Large intestine (tissue), 3 donors: ENCODE measurements around the gene CYP4F2. TPM values are rescaled to one million over a fixed set of nuclear protein-coding genes. Genes with fewer than 3 reads are reported as not detected.
"Not testable (repeated sequence)": the region's sequence is repeated elsewhere in the genome, so short reads cannot be mapped to it uniquely, and the experiment has no call there.

Experiments used
- DNase-seq, 2 donors: peaks; one replicate each; pipeline versions ENCODE4 v3.0.0 to v3.0.0-alpha.2; 2013
- H3K27ac ChIP-seq: one replicate; pipeline ENCODE4 v1.5.1; 2013; ENCODE audit warnings: low read length
- H3K27me3 ChIP-seq: 2 replicates; pipeline ENCODE4 v1.6.1; 2013; ENCODE audit warnings: low read length; ENCODE audit not compliant: control insufficient read depth, insufficient read depth
- H3K36me3 ChIP-seq: 2 replicates; pipeline ENCODE4 v1.6.1; 2013; ENCODE audit warnings: low read length; ENCODE audit not compliant: control insufficient read depth, insufficient read depth
- H3K4me1 ChIP-seq: one replicate; pipeline ENCODE4 v1.6.1; 2013; ENCODE audit warnings: low read length; ENCODE audit not compliant: control insufficient read depth, insufficient read depth
- H3K4me3 ChIP-seq: one replicate; pipeline ENCODE4 v1.5.1; 2013; ENCODE audit warnings: low read length
- H3K9me3 ChIP-seq: one replicate; pipeline ENCODE4 v1.6.1; 2013; ENCODE audit warnings: mild to moderate bottlenecking, low read depth, low read length, moderate library complexity; ENCODE audit not compliant: control insufficient read depth
- WGBS: methylation state at CpG from one replicate; pipeline ENCODE4 v1.1.5; 2013; ENCODE audit warnings: low lambda C conversion rate; ENCODE audit not compliant: insufficient coverage; 5-methylcytosine and 5-hydroxymethylcytosine counted together
- polyA plus RNA-seq: library from polyadenylated mRNA; unstranded; fragments of 120-200 nt; gene quantifications from one replicate; pipeline ENCODE4 v1.2.1, GENCODE V29; 2013

The CYP4F2 gene
- polyA plus RNA-seq, 1 donor, result 1.6 TPM

GRCh38 chr19:15900504-15900903 is 2.6 kb upstream of the CYP4F2 start:
- Histone ChIP-seq H3K4me1 (no peaks in the 10 kb centered on the region), H3K4me3 (no peak overlapping the region), H3K9me3 (no peaks in the 10 kb centered on the region), H3K27ac (no peak overlapping the region), H3K27me3 (peaks cover 10% of the 10 kb centered on the region), H3K36me3 (no peaks in the 10 kb centered on the region)
- WGBS, result no CpG with 5 or more reads among the region's 11 CpGs
- DNase-seq, result no peak

GRCh38 chr19:15900032-15900431 is 2.2 kb upstream of the CYP4F2 start:
- H3K9me3 ChIP-seq, H3K4me3 ChIP-seq, H3K4me1 ChIP-seq, DNase-seq, H3K36me3 ChIP-seq, H3K27ac ChIP-seq: not testable (repeated sequence)
- no CpG with 5 or more reads among the region's 15 CpGs for WGBS
- H3K27me3 ChIP-seq, result peaks cover 10% of the 10 kb centered on the region

- H3K4me1 ChIP-seq, H3K27ac ChIP-seq, H3K9me3 ChIP-seq, H3K36me3 ChIP-seq, DNase-seq, H3K4me3 ChIP-seq: not testable (repeated sequence)
- H3K27me3 ChIP-seq, result peaks cover 10% of the 10 kb centered on the region
- no CpG with 5 or more reads among the region's 30 CpGs for WGBS
These were observed 1.7 kb upstream of the CYP4F2 start for GRCh38 chr19:15899561-15899960.

GRCh38 chr19:15897026-15897737 is 692 bp downstream of the CYP4F2 start:
- DNase-seq, result no peak
- no peak overlapping the region for H3K4me3 ChIP-seq
- no peaks in the 10 kb centered on the region for H3K36me3 ChIP-seq
- no CpG with 5 or more reads among the region's 16 CpGs for WGBS
- H3K4me1 ChIP-seq, result no peaks in the 10 kb centered on the region
- no peaks in the 10 kb centered on the region for H3K9me3 ChIP-seq
- no peak overlapping the region for H3K27ac ChIP-seq
- H3K27me3 ChIP-seq, result peaks cover 10% of the 10 kb centered on the region

GRCh38 chr19:15895876-15896430 is 1.9 kb downstream of the CYP4F2 start:
- no peak for DNase-seq
- Histone ChIP-seq H3K4me3 (no peak overlapping the region), H3K9me3 (no peaks in the 10 kb centered on the region), H3K36me3 (no peaks in the 10 kb centered on the region), H3K27me3 (peaks cover 10% of the 10 kb centered on the region), H3K4me1 (no peaks in the 10 kb centered on the region), H3K27ac (no peak overlapping the region)
- 87% methylated on average over 3 of the region's 4 CpGs for WGBS

GRCh38 chr19:15894359-15894758 is 3.5 kb downstream of the CYP4F2 start:
- H3K4me3 ChIP-seq, result no peak overlapping the region
- no peak overlapping the region for H3K27ac ChIP-seq
- H3K4me1 ChIP-seq, result no peaks in the 10 kb centered on the region
- no peaks in the 10 kb centered on the region for H3K9me3 ChIP-seq
- H3K27me3 ChIP-seq, result peaks cover under 1% of the 10 kb centered on the region
- DNase-seq, result no peak
- H3K36me3 ChIP-seq, result no peaks in the 10 kb centered on the region
- WGBS, result 100% methylated on average over 1 of the region's 2 CpGs

- no peaks in the 10 kb centered on the region for H3K9me3 ChIP-seq
- no peaks in the 10 kb centered on the region for H3K4me1 ChIP-seq
- DNase-seq, result peak; percentile 65 to 79
- no peak overlapping the region for H3K27ac ChIP-seq
- no peak overlapping the region for H3K4me3 ChIP-seq
- H3K27me3 ChIP-seq, result no peaks in the 10 kb centered on the region
- no peaks in the 10 kb centered on the region for H3K36me3 ChIP-seq
- WGBS, result no CpG with 5 or more reads among the region's 7 CpGs
These were observed 4.4 kb downstream of the CYP4F2 start for GRCh38 chr19:15893477-15893876.

GRCh38 chr19:15892012-15892411 is 5.9 kb downstream of the CYP4F2 start:
- no CpG with 5 or more reads among the region's 6 CpGs for WGBS
- no peak overlapping the region for H3K4me3 ChIP-seq
- no peaks in the 10 kb centered on the region for H3K27me3 ChIP-seq
- H3K27ac ChIP-seq, result no peak overlapping the region
- H3K36me3 ChIP-seq, result no peaks in the 10 kb centered on the region
- no peaks in the 10 kb centered on the region for H3K9me3 ChIP-seq
- no peaks in the 10 kb centered on the region for H3K4me1 ChIP-seq
- no peak for DNase-seq

GRCh38 chr19:15891434-15891833 is 6.4 kb downstream of the CYP4F2 start:
- Histone ChIP-seq H3K36me3 (no peaks in the 10 kb centered on the region), H3K4me3 (no peak overlapping the region), H3K27ac (no peak overlapping the region), H3K27me3 (no peaks in the 10 kb centered on the region), H3K4me1 (no peaks in the 10 kb centered on the region), H3K9me3 (no peaks in the 10 kb centered on the region)
- DNase-seq, result no peak
- WGBS, result no CpG with 5 or more reads among the region's 6 CpGs

GRCh38 chr19:15889339-15889738 is 8.5 kb downstream of the CYP4F2 start:
- not testable (repeated sequence) for H3K27ac ChIP-seq, H3K9me3 ChIP-seq, H3K36me3 ChIP-seq, H3K4me3 ChIP-seq, DNase-seq, H3K27me3 ChIP-seq, H3K4me1 ChIP-seq
- no CpG with 5 or more reads among the region's 9 CpGs for WGBS

GRCh38 chr19:15885919-15886318 is 12.0 kb downstream of the CYP4F2 start:
- no peaks in the 10 kb centered on the region for H3K36me3 ChIP-seq
- H3K4me3 ChIP-seq, result no peak overlapping the region
- DNase-seq, result no peak
- no peak overlapping the region for H3K27ac ChIP-seq
- no CpG with 5 or more reads among the region's 7 CpGs for WGBS
- H3K27me3 ChIP-seq, result no peaks in the 10 kb centered on the region
- H3K4me1 ChIP-seq, result no peaks in the 10 kb centered on the region
- no peaks in the 10 kb centered on the region for H3K9me3 ChIP-seq
